GM19240 (cell line): ENCODE results near the gene ATAD1.
A peak's percentile ranks its signal among the peaks of the same experiment; 100 is the strongest.
"Not testable (repeated sequence)": the region's sequence is repeated elsewhere in the genome, so short reads cannot be mapped to it uniquely, and the experiment has no call there.

Experiments used
- DNase-seq: peaks from one replicate; pipeline ENCODE4 v3.0.0; 2011; ENCODE audit warnings: low spot score; ENCODE audit not compliant: insufficient read length

The ATAD1 gene

DNA sequence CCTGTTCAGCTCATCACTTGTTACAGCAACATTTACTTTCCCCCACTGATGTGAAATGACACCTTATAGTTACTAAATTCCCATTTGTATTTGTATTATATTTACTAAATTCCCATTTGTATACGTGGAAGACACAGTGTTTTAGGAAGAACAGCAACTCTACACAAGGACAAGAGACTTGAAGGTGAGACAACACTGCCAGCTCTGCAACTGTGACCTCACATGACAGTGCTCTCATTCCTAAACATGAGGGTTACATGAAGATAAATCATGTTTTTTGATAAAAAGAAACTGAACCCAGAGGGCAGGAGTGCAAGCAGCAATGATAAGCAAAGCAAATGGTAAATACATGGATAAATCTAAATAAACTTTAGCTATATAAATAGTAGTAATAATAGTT, 60.3 kb downstream of the ATAD1 start:
- no peak for DNase-seq

DNA sequence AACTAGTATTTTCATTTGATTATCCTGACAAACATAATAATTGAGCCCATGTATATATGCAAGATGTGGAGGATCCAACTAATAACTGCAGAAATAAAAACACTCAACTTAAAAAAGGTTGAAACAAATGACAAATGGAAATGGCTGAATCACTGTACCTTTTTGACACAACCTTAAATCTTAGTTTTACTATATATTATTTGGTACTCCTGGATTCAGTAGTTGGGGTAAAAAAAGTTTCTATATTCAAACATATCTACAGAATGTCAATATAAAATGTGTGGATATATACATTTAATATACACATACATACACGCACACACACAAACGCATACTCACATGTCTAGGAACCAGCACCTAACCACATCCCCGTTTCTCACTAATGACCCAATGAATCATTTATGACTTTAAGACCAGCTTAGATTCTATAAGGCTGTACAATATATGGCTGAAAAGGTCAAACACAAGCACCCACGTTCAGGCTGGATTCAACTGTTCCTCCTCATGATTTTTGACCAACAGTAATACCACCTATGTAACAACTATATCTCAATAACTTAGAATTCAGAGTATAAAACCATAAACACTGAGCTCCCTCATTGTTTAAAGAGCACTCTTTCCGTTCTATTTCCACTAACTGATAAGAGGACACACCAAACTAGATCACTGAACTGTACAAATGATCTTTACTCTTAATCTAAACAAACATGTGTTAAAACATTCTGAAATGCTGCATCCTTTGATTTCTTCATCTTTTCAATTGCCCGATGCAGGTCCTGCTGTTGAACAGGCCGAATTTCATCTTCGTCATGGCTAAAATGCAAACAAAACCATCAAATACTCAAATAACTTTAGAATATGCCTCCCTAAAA, 63.8 kb downstream of the ATAD1 start:
- no peak for DNase-seq

DNA sequence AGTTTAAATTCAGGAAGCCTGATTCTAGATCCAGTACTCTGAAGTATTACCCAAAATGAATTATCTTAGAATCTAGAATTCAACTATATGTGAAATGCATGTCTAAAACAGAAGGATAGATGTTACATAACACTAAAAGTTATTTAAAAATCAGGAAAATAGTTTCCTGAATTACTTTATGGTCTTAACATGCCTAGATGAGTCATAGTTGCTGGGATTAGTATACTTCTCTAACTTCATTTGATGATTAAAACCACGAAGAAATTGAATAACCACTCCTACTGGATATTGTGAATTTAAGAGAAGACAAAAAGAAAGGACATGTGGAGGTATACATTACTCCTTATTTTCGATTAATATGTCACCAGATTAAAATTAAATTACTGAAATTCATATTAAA, 65.5 kb downstream of the ATAD1 start:
- no peak for DNase-seq

DNA sequence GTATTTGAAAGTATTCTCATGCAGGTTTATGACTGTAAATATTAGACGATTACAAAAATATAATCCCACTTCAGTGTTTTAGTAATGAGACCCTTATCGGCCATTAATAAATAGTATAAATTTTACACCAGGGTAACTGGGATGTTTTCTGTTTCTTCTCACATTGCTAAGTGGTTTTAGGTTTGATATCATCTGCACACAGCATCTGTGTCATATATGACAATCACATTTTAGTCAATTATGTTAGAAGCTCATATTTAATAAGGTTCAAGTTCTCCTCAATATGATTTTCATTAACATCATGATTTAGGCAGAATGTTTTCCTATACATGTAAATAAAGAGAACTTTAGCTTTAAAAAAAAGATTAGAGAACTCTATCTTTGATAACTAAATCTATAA, 66.8 kb downstream of the ATAD1 start:
- no peak for DNase-seq

DNA sequence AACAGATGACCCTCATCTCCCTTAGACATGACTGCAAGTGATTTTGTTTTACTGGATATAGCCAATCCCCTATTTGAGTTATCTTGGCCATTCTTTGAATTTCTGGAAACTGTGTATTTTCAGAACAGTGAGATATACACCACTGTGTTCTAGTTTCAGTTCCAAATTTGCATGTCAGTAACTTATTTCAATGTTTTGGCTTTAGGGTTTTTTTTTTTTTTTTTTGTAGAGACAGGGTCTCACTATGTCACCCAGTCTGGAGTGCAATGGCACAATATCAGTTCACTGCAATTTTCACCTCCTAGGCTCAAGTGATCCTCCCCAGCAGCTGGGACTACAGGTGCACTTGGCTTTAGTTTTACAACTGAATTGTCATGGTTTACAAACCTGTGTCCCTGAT, 67.2 kb downstream of the ATAD1 start:
- DNase-seq, result no peak

DNA sequence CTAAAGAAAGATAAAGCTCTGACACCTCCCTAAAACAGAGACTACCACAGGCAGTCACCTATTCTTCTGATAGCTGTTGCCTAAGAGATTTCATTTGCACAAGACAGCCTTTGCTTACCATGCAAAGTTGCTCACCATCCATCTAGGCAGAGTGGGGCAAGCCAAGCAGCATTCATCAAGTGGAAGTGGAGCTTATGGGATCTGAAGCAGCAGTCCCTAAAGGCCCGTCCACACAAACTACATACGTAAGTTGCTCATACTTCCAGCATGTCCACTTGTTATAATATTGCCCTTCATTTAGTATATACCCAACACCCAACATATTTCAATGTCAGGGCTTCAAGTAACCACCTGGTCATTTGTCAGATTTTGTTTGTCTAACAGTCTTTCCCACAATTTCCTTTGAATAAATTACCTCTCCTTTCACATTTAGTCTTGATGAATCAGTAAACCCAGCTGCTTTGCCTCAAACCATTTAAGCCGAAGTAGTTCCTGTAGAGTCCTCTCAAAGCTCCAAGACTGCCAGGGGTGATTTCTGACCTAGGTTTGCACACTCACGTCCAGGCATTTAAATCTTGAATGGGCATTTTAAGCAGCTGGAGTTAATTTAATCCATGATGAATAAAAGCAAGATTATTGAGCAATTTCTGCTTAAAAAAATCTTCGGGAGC, 67.9 kb downstream of the ATAD1 start:
- DNase-seq, result no peak

DNA sequence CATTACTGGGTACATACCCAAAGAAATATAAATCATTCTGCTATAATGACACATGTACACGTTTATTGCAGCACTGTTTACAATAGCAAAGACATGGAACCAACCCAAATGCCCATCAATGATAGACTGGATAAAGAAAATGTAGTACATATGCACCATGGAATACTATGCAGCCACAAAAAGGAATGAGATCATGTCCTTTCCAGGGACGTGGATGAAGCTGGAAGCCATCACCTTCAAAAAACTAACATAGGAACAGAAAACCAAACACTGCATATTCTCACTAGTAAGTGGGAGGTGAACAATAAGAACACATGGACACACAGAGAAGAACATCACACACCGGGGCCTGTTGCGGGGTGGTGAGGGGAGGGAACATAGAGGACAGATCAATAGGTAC, 69.8 kb downstream of the ATAD1 start:
- not testable (repeated sequence) for DNase-seq

DNA sequence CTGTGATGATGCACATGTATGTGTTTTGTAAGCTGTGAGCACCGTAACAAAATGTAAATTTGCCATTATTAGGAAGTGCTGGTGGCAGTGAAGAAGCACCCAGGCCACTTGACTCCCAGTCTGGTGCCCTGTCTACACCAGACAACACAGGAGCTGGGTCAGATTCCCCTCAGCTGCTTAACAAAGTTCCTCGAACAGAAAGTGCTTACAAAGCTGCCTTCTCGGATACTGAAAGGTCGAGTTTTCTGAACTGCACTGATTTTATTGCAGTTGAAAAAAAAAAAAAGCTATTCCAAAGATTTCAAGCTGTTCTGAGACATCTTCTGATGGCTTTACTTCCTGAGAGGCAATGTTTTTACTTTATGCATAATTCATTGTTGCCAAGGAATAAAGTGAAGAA, 71.1 kb downstream of the ATAD1 start:
- no peak for DNase-seq

DNA sequence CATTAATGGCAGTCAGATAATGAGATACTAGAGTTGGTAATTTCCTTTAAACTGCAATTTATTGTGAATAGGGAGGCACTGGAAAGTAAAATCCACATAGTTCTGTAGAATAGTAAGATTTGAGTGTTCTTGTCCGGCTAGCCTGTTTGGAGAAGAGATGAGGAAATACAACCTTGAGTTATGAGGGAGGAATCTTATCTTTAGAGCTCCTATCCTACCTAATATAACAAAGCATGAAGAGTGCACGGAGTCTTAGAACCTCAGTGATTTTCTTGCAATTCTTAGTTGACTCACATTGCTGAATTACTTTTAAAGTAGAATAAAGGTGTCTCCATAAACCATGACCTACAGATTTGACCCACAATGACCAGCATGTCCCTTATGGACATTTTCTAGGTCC, 73.4 kb downstream of the ATAD1 start:
- DNase-seq, result no peak

DNA sequence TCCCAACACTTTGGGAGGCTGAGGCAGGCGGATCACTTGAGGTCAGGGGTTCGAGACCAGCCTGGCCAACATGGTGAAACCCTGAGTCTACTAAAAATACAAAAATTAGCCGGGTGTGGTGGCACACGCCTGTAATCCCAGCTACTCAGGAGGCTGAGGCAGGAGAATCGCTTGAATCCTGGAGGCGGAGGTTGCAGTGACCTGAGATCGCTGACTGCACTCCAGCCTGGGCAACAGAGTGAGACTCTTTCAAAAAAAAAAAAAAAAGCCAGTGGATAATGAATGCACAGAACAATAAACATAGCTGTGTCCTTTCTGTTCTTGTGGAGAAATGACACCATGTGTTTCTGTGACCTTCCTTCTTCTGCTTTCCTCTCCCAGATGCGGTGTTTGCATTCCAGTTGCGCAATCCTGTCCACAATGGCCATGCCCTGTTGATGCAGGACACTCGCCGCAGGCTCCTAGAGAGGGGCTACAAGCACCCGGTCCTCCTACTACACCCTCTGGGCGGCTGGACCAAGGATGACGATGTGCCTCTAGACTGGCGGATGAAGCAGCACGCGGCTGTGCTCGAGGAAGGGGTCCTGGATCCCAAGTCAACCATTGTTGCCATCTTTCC, 74.9 kb downstream of the ATAD1 start:
- not testable (repeated sequence) for DNase-seq

DNA sequence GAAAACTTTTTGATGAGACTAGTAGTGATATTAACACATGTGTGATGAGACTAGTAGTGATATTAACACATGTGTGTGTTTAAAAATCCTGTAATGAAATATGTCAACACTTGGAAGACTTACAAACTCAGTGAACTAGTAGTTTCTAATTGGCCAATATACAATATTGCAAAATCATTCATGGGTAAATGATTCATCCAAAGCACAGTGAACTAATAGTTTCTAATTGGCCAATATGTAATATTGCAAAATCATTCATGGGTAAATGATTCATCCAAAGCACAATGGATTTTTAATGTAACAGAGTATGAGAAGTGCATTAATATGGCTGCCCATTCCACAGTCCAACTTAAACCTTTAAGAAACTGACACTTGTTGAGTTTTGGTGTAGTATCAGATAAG, 77.8 kb downstream of the ATAD1 start:
- DNase-seq, result no peak

DNA sequence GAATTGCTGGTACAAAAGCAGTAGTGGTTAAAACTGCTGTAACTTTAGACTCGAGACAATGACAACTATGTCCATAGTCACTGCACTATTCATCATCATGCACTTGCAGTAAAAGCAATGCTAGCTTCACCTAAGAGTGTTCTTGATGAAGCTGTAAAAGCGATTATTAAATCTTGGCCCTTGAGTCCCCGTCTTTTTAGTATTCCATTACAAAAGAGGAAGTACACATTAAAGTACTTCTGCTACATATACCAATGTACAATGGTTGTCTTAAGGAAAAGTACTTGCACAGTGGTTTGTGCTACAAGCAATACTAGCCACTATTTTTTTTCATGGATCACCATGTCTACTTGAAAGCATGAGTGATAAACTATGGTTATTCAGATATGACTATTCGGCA, 78.3 kb downstream of the ATAD1 start:
- no peak for DNase-seq

DNA sequence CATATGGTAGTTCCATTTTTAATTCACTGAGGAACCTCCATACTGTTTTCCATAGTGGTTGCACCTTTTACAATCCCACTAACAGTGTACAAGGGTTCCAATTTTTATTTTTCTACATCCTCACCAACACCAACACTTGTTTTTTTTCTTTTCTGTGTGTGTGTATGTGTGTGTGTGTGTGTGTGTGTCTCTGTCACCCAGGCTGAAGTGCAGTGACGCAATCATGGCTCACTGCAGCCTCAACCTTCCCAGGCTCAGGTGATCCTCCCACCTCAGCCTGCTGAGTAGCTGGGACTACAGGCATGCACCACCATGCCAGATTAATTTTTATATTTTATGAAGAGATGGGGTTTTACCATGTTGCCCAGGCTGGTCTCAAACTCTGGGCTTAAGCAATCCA, 79.8 kb downstream of the ATAD1 start:
- not testable (repeated sequence) for DNase-seq

DNA sequence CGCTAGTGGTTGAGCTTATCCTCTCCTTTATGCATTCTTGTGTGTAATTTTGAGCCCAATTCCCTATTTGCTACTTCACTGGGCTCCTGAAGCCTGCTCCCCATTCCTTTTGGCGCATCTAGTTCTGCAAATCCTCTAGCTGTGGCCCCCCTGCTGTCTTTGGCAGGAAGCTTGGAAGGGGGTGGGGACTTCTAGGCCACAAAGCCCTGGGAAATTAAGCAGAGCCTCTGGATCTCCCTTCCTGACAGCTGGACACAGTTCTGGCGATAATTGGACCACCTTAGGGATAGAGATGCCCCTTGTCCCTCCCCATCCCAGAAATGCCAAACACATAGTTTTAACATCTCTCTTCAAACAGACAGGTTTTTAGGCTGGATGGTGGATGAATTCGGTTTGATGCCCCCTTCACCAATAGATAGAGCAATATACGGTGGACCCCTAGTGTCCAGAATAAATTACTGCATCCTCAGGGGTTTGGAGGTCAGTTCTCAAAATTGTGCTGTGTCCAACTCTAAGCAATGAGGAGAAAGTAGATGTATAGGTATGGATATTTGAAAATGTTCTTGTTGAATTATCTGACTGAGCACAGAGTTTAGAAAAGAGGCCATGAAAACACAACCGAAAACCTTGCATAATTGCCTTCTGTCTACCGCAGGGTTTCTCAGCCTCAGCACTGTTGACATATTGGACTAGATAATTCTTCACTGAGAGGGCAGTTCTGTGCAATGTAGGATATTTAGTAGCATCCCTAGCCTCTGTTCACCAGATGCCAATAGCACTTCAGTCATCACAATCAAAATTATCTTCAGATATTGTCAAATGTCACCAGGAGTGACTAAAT, 82.8 kb downstream of the ATAD1 start:
- DNase-seq, result peak; percentile 29

DNA sequence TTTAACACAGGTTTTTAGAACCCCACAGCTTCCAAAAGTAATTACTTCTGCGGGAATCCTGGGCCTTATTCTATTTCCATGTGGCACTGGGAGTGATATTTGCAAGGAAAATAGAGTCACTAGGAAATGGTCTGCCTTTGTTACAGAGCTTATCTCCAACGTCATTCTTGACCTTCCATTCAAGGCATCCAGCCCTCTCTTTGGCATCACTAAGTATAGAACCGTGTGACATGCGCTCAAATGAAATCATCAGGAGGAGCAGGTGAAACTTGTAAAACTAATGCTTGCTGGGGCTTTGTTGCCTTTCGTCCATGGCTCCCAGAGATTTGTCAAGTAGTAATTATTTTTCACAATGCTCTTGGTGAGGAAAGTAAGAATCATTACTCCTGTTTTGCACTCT, 84.9 kb downstream of the ATAD1 start:
- no peak for DNase-seq

DNA sequence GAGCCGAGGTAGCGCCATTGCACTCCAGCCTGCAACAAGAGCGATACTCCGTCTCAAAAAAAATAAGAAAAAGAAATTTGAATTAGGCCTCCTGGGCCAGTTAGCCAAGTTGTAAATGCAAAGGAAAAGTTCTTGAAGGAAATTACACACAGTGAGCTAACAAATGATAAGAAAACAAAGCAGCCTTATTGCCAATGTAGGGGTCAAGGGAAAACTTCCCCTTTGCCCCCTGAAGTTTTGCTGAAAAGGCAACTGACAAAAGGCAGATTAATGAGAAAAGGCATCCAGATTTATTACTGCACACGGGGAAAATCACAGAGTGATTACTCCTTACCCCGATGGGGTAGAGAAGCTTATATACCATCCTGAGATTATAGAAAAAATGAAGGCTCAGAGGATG, 88.1 kb downstream of the ATAD1 start:
- no peak for DNase-seq

DNA sequence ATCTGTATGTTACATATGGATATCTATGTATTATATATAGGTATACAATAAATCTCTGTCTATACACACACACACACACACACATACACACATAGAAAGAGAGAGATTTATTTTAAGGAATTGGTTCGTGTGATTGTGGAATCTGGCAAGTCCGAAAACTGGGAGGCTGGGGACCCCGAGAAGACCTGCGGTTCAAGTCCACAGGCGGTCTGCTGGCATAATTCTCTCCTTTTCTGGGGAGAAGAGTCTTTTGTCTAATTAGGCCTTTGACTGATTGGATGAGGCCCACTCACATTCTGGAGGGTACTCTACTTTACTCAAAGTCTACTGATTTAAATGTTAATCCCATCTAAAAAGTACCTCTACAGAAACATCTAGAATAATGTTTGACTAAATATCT, 93.2 kb downstream of the ATAD1 start:
- no peak for DNase-seq

DNA sequence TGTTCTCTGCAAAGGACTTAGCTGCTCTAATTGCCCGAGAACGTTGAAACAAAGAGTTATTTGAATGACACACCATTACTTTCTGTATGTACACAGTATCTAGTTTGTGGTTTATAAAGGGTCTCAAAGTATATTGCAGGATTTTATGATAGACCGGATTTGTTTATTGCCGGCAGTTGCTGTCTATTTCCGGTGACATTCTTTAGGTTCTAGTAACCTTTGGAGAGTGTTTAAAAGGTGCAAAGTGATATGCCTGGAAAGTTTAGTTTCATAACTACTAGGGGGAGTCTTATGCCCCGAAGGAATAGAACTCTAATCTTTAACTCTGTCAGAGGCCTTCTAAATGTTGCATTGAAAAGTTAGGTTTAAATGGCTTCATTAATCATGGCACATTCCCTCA, 94.5 kb downstream of the ATAD1 start:
- DNase-seq, result no peak

DNA sequence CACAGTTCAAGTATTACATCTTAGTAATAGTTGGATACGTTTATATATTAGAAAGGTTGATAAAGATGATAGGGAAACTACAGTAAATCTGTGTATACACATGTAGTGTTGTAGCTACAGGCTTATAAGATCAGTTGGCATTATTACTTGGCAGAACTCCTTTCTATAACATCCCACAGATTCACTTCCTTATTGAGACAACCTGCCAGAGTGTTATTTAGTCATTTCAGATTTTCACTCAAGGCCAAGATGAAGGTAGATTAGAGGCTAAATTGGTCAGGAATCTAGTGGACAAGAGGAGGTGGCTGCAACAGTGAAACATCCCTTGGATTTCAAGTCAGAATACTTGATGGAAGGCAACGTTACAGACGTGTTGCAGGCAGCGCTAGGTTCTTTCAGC, 95.3 kb downstream of the ATAD1 start:
- no peak for DNase-seq

DNA sequence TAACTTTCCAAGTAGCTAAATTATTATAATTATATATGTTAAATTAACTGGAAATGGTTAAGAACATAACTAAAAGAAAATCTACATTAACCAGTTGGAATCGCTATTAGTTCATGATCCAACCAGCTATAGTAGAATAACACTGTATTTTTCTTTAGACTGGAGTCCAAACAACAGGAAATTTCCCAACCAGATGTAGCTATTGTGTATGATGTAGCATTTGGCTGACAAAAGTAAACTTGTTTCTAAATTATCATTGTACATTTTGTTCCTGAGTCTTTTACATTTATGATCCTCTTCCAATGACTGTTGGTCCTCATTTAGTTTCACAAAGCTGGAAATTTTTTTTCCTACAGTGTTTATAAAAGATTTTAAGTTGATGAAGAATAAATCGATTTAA, 96.2 kb downstream of the ATAD1 start:
- no peak for DNase-seq

DNA sequence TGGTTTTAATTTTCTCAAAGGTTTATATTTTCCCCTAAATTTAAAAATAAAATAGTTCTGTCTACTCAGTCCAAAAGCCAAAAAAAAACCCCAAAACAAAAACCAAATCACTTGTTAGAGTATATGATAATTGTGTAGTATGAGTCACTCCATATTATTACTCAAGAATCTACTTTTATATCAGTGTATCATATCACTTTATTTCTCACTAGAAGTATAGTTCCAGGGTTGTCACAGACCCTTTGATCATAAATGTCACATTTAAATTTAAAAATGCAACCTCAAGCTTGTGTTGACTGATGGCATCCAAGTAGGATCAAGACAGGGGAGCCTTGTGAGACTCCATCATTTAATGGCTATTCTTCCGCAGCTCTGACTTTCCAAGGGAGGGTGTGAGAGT, 97.4 kb downstream of the ATAD1 start:
- DNase-seq, result no peak

DNA sequence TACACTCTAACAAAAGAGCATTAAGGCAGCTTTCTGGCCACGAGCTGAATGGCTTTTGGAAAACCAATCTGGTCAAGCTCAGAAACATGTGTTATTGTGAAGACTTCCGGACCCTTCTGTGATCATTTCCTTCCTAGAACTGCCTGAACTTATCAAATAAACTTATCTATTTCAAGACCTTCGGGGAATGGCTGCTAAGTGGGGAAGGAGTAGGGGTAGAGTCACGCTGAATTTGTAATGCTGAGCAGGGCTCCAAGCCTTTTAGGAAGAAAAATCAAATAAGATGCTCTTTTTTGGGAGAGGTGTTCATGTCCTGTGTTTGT, 101.7 kb downstream of the ATAD1 start:
- no peak for DNase-seq
